Heart left ventricle (tissue), 16 donors: ENCODE data around the gene MAP3K10. TPM values are rescaled to one million over a fixed set of nuclear protein-coding genes. Genes with fewer than 3 reads are reported as not detected.

ENCODE experiments used
- ATAC-seq, 4 donors: fragments of 200-7000 bp; cut with Tn5 transposase; one replicate each; pipeline ENCODE4 v1.9.1; 2020 to 2022; ENCODE audit warnings: moderate library complexity in 4 of 4, mild to moderate bottlenecking in 3 of 4, moderate number of reproducible peaks in 1 of 4
- DNase-seq, 5 donors: peaks; one replicate each; pipeline ENCODE4 v3.0.0-alpha.2; 2020
- H3K27ac ChIP-seq, 12 donors: fragments of 200-600 bp; sonication (generic) in 4 of 12; one replicate each; pipeline versions ENCODE4 v1.5.0 to v1.8.0; 2016 to 2022; ENCODE audit warnings: mild to moderate bottlenecking in 2 of 12
- H3K27me3 ChIP-seq, 9 donors: fragments of 200-600 bp; sonication (generic) in 2 of 9; one replicate each; pipeline versions ENCODE4 v1.5.1 to v1.8.0; 2016 to 2022; ENCODE audit warnings: mild to moderate bottlenecking in 3 of 9
- H3K36me3 ChIP-seq, 9 donors: fragments of 200-600 bp; sonication (generic) in 2 of 9; one replicate each; pipeline versions ENCODE4 v1.5.0 to v1.8.0; 2018 to 2022; ENCODE audit warnings: mild to moderate bottlenecking in 2 of 9
- H3K4me1 ChIP-seq, 12 donors: fragments of 200-600 bp; sonication (generic) in 4 of 12; one replicate each; pipeline versions ENCODE4 v1.5.0 to v1.8.0; 2016 to 2022; ENCODE audit warnings: mild to moderate bottlenecking in 3 of 12
- H3K4me3 ChIP-seq, 12 donors: fragments of 200-600 bp; sonication (generic) in 4 of 12; one replicate each; pipeline versions ENCODE4 v1.5.0 to v1.8.0; 2017 to 2022; ENCODE audit warnings: mild to moderate bottlenecking in 9 of 12, moderate library complexity in 4 of 12
- H3K9me3 ChIP-seq, 12 donors: fragments of 200-600 bp; sonication (generic) in 4 of 12; one replicate each; pipeline versions ENCODE4 v1.5.0 to v1.8.0; 2016 to 2022; ENCODE audit warnings: mild to moderate bottlenecking in 1 of 12
- POLR2A ChIP-seq, 2 donors: fragments of 450-650 bp; IDR thresholded peaks; one replicate each; pipeline ENCODE4 v1.6.1; 2017; ENCODE audit warnings: antibody characterized with exemption in 2 of 2, mild to moderate bottlenecking in 2 of 2, moderate library complexity in 2 of 2
- WGBS, 4 donors: extraction: QIAGEN DNeasy Blood & Tissue Kit in 2 of 4; methylation state at CpG; one replicate each; pipeline versions ENCODE4 v1.1.5 to v1.1.7; 2013 to 2018; 5-methylcytosine and 5-hydroxymethylcytosine counted together
- intact Hi-C, 10 donors: fragments of 100-400 bp; cut with DNase I; formaldehyde crosslinking; loops; one replicate each; pipeline versions ENCODE4 v1.11.1 to v1.14.2; 2022
- polyA plus RNA-seq, 2 donors: library from polyadenylated mRNA; stranded (reverse); fragments of 200-250 nt; gene quantifications; one replicate each; pipeline ENCODE4 v1.2.3, GENCODE V29; 2013
- total RNA-seq, 9 donors: library from RNA; depleted of rRNA in 2 of 9; stranded (reverse); fragments of >200 nt in 2 of 9; fragmentation: NEBNext Ultra II Directional in 3 of 9; extraction: Animal tissue kit (Norgen Biotek cat#: 25700) in 3 of 9; gene quantifications; one replicate each; pipeline versions ENCODE4 v1.1.0 to v1.2.4, GENCODE V29; 2016 to 2023
- TF ChIP-seq, protein P1 (sequence below), 12 donors: fragments of 200-600 bp; sonication (generic) in 4 of 12; IDR thresholded peaks; one replicate each; pipeline versions ENCODE4 v1.5.0 to v1.8.0; 2018 to 2022; ENCODE audit warnings: antibody characterized with exemption in 12 of 12, mild to moderate bottlenecking in 5 of 12
- donor health status: ischemic (EF 13 %, LVEDD 7.1; RV severe dilation, severe dysfunction).
- donor health status: healthy with polysubstance abuse.
- donor health status: DM: no; HTN: yes; CAD: no.
- donor health status: DM: no; HTN: no; CAD: no.
- donor health status: ischemic (EF 25% LVEDD 6.9; RV normal size, moderate dysfunction).
- donor health status: ischemic (EF 25% LVEDD 5.7; RV mildly dilated, moderate dysfunction).
- donor health status: healthy.
- donor health status: DM: yes; HTN: yes; CAD: no.
- donor health status: ischemic (EF 35%, LVEDD 5.7; RV mildly dilated, moderate dysfunction).
- donor health status: nonischemic (EF 11% LVEDD 7.7; RV severe dilation, severe dysfunction).
- donor health status: DM: yes; HTN: yes; CAD: no.
- donor health status: PGD.
- donor health status: ischemic (EF 29% LVEDD 5.4; RV normal size, mild dysfunction).
- donor health status: nonischemic (EF 23%, LVEDD 6.1; RV moderate dilation, normal function).

Gene MAP3K10
- total and polyA plus RNA-seq, 11 donors = 13.7 to 32.8 (median 16.2) TPM

DNA sequence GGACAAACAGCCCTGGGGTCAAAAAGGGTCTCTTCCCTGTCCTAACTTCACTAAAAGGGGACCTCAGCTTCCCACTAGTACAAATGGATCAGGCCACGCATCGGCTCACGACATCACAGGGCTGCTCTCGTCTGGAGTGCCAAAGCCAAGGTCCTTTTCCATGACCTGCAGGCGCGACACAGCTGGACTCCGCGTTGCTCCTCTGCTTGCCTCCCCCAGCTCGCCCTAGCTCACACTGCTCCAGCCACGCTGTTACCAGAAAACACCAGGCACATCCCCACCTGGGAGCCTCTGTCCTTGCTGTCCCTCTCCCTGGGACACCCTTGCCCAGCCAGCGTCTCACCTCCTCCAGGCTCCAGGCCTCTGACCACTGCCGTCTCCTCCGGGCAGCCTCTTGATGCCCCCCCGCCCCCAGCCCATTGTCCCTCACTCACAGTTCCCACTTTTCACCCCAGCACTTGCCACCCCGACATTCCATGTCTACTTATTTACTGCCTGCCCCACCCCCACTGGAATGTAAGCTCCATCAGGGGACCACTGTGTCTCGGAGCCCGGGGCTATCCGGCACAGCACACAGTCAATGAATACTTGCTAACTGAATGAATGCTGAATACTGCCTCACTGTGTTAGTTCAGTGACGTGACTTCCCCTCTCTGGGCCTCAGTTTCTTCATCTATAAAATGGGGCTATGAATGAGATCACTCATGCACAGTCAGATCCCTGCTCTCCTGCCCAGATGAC lies 73.3 kb downstream of the MAP3K10 start:
- intact Hi-C loops = no loop called here
- 74 to 83% (median 78%) methylated on average over 19 of the region's 19 CpGs for WGBS, 4 donors
- Histone ChIP-seq H3K27ac (no peak overlapping the region), H3K4me1 (peaks cover 4 to 51% (median 27%) of the 10 kb centered on the region in 12 donors), H3K36me3 (peaks cover 0 to 31% (median 23%) of the 10 kb centered on the region in 9 donors), H3K27me3 (no peaks in the 10 kb centered on the region), H3K9me3 (no peaks in the 10 kb centered on the region), H3K4me3 (no peak overlapping the region)
- ATAC-seq = no peak
- TF ChIP-seq, protein P1, sequence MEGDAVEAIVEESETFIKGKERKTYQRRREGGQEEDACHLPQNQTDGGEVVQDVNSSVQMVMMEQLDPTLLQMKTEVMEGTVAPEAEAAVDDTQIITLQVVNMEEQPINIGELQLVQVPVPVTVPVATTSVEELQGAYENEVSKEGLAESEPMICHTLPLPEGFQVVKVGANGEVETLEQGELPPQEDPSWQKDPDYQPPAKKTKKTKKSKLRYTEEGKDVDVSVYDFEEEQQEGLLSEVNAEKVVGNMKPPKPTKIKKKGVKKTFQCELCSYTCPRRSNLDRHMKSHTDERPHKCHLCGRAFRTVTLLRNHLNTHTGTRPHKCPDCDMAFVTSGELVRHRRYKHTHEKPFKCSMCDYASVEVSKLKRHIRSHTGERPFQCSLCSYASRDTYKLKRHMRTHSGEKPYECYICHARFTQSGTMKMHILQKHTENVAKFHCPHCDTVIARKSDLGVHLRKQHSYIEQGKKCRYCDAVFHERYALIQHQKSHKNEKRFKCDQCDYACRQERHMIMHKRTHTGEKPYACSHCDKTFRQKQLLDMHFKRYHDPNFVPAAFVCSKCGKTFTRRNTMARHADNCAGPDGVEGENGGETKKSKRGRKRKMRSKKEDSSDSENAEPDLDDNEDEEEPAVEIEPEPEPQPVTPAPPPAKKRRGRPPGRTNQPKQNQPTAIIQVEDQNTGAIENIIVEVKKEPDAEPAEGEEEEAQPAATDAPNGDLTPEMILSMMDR (IDR thresholded peaks at IDR 0.05) = no peak
- no peak for TF ChIP-seq POLR2A (IDR thresholded peaks at IDR 0.05)
- DNase-seq = peak in 1 of 5 donors; percentile 23

Other genes with a start within 250 kb of the MAP3K10 start
- 100 to 1,000 TPM in 1 of 9 donors, 10 to 100 TPM in 8; 58.5 to 112 (median 78.6) TPM for gene PSMC4, start 220.3 kb upstream of the MAP3K10 start, total RNA-seq
- gene PSMC4, start 220.3 kb upstream of the MAP3K10 start, polyA plus RNA-seq = 100 to 1,000 TPM in 1 of 2 donors, 10 to 100 TPM in 1; 65.9 to 120 TPM
- gene ZNF546, start 194.4 kb upstream of the MAP3K10 start, total RNA-seq = 10 to 100 TPM in 3 of 9 donors, 1 to 10 TPM in 6; 4.2 to 14.4 (median 9.2) TPM
- gene ZNF546, start 194.4 kb upstream of the MAP3K10 start, polyA plus RNA-seq = 1 to 10 TPM; 1.4 to 4.5 TPM
- gene ZNF780B, start 135.2 kb upstream of the MAP3K10 start, total RNA-seq = 10 to 100 TPM in 7 of 9 donors, 1 to 10 TPM in 2; 6.4 to 35.2 (median 19.7) TPM
- 10 to 100 TPM in 1 of 2 donors, 1 to 10 TPM in 1; 4.7 to 11.0 TPM for gene ZNF780B, start 135.2 kb upstream of the MAP3K10 start, polyA plus RNA-seq
- 10 to 100 TPM in 5 of 9 donors, 1 to 10 TPM in 4; 3.9 to 17.5 (median 11.0) TPM for gene ZNF780A, start 100.5 kb upstream of the MAP3K10 start, total RNA-seq
- 10 to 100 TPM; 10.3 to 17.0 TPM for gene ZNF780A, start 100.5 kb upstream of the MAP3K10 start, polyA plus RNA-seq
- gene TTC9B, start 27.0 kb downstream of the MAP3K10 start, total RNA-seq = not detected
- not detected for gene TTC9B, start 27.0 kb downstream of the MAP3K10 start, polyA plus RNA-seq
- gene CCNP, start 35.3 kb downstream of the MAP3K10 start, total RNA-seq = under 1 TPM in 2 of 9 donors, not detected in 7; 0.21 to 0.75 TPM
- gene CCNP, start 35.3 kb downstream of the MAP3K10 start, polyA plus RNA-seq = not detected
- 100 to 1,000 TPM in 7 of 9 donors, 10 to 100 TPM in 2; 81.8 to 132 (median 113) TPM for gene AKT2, start 93.9 kb downstream of the MAP3K10 start, total RNA-seq
- gene AKT2, start 93.9 kb downstream of the MAP3K10 start, polyA plus RNA-seq = 10 to 100 TPM; 71.0 to 91.0 TPM
- 100 to 1,000 TPM in 8 of 9 donors, 10 to 100 TPM in 1; 99.1 to 230 (median 148) TPM for gene C19orf47, start 157.0 kb downstream of the MAP3K10 start, total RNA-seq
- gene C19orf47, start 157.0 kb downstream of the MAP3K10 start, polyA plus RNA-seq = 100 to 1,000 TPM; 226 to 314 TPM
- gene PLD3, start 157.3 kb downstream of the MAP3K10 start, total RNA-seq = 100 to 1,000 TPM; 138 to 375 (median 183) TPM
- gene PLD3, start 157.3 kb downstream of the MAP3K10 start, polyA plus RNA-seq = 100 to 1,000 TPM; 109 to 146 TPM
- under 1 TPM in 3 of 9 donors, not detected in 6; 0.07 to 0.14 (median 0.12) TPM for gene HIPK4, start 198.8 kb downstream of the MAP3K10 start, total RNA-seq
- gene HIPK4, start 198.8 kb downstream of the MAP3K10 start, polyA plus RNA-seq = under 1 TPM; 0.08 to 0.12 TPM
- 1 to 10 TPM; 2.5 to 4.6 (median 3.1) TPM for gene PRX, start 222.0 kb downstream of the MAP3K10 start, total RNA-seq
- 1 to 10 TPM; 2.9 to 4.3 TPM for gene PRX, start 222.0 kb downstream of the MAP3K10 start, polyA plus RNA-seq
- 10 to 100 TPM in 6 of 9 donors, 1 to 10 TPM in 3; 7.6 to 28.0 (median 11.5) TPM for gene SERTAD1, start 234.6 kb downstream of the MAP3K10 start, total RNA-seq
- gene SERTAD1, start 234.6 kb downstream of the MAP3K10 start, polyA plus RNA-seq = 10 to 100 TPM; 10.2 to 40.2 TPM